Measurements from ENCODE around the gene ALDH3B2.
"Not testable (repeated sequence)": the region's sequence is repeated elsewhere in the genome, so short reads cannot be mapped to it uniquely, and the experiment has no call there.

Gene ALDH3B2

GRCh38 chr11:67628710-67629385, 45.6 kb downstream of the ALDH3B2 start:
- no peak overlapping the region for H3K4me3 ChIP-seq (ENCODE audit: low read length)
- no peak for DNase-seq (ENCODE audit: low read depth)
- TF ChIP-seq CTCF (conservative IDR thresholded peaks at IDR 0.05; ENCODE audit: low read length) = no peak; the same call in 1 of the 2 replicates

- no peak for TF ChIP-seq CTCF (conservative IDR thresholded peaks at IDR 0.05; ENCODE audit: low read length)
- no peak for DNase-seq (ENCODE audit: low read depth)
- no peak overlapping the region for H3K4me3 ChIP-seq (ENCODE audit: low read length)
Observed at GRCh38 chr11:67627812-67628624, 46.4 kb downstream of the ALDH3B2 start.

GRCh38 chr11:67627441-67627811, 47.0 kb downstream of the ALDH3B2 start:
- no peak for TF ChIP-seq CTCF (conservative IDR thresholded peaks at IDR 0.05; ENCODE audit: low read length)
- no peak overlapping the region for H3K4me3 ChIP-seq (ENCODE audit: low read length)
- DNase-seq (ENCODE audit: low read depth) = no peak

- TF ChIP-seq CTCF (conservative IDR thresholded peaks at IDR 0.05; ENCODE audit: low read length) = no peak
- H3K4me3 ChIP-seq (ENCODE audit: low read length) = no peak overlapping the region
- no peak for DNase-seq (ENCODE audit: low read depth)
Observed at GRCh38 chr11:67626970-67627369, 47.5 kb downstream of the ALDH3B2 start.

GRCh38 chr11:67626131-67626833, 48.1 kb downstream of the ALDH3B2 start:
- H3K4me3 ChIP-seq (ENCODE audit: low read length); DNase-seq (ENCODE audit: low read depth): not testable (repeated sequence)

DNA sequence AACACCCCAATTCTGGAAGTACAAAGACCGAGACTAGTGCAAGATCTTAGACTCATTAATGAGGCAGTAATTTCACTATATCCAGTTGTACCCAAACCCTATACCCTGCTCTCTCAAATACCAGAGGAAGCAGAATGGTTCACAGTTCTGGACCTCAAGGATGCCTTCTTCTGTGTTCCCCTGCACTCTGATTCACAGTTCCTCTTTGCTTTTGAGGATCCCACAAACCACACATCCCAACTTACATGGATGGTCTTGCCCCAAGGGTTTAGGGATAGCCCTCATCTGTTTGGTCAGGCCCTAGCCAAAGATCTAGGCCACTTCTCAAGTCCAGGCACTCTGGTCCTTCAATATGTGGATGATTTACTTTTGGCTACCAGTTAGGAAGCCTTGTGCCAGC, 50.6 kb downstream of the ALDH3B2 start:
- not testable (repeated sequence) for H3K4me3 ChIP-seq (ENCODE audit: low read length); DNase-seq (ENCODE audit: low read depth)

- not testable (repeated sequence) for DNase-seq (ENCODE audit: low read depth); H3K4me3 ChIP-seq (ENCODE audit: low read length)
Observed at GRCh38 chr11:67622905-67623304, 51.5 kb downstream of the ALDH3B2 start.

DNA sequence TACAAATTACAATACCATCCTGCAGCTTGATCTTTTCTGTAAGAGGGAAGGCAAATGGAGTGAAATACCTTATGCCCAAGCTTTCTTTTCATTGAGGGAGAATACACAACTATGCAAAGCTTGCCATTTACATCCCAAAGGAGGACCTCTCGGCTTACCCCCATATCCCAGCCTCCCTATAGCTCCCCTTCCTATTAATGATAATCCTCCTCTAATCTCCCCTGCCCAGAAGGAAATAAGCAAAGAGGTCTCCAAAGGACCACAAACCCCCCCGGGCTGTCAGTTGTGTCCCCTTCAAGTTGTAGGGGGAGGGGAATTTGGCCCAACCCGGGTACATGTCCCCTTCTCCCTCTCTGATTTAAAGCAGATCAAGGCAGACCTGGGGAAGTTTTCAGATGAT, 52.5 kb downstream of the ALDH3B2 start:
- not testable (repeated sequence) for DNase-seq (ENCODE audit: low read depth); H3K4me3 ChIP-seq (ENCODE audit: low read length)

DNA sequence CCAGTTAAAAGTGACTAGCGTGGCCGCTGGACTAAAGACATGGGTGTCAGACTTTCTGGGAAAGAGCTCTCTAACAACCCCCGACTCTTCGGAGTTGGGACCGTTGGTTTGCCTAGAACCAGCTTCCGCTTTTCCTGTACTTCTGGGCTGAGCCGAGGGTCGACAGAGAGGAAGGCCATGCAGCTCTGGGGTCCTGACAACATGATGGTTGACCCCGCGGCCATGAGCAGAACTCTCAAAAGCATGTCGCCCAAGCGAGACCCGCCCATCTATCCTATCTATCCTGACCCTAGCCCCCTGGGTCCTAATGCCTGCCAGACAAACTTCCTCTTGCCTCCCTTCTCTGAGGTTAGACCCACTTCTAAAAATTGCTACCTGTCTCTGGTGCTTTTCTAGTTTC, 53.8 kb downstream of the ALDH3B2 start:
- not testable (repeated sequence) for H3K4me3 ChIP-seq (ENCODE audit: low read length); DNase-seq (ENCODE audit: low read depth)

- H3K4me3 ChIP-seq (ENCODE audit: low read length); DNase-seq (ENCODE audit: low read depth): not testable (repeated sequence)
Observed at GRCh38 chr11:67619683-67620618, 54.5 kb downstream of the ALDH3B2 start.

DNA sequence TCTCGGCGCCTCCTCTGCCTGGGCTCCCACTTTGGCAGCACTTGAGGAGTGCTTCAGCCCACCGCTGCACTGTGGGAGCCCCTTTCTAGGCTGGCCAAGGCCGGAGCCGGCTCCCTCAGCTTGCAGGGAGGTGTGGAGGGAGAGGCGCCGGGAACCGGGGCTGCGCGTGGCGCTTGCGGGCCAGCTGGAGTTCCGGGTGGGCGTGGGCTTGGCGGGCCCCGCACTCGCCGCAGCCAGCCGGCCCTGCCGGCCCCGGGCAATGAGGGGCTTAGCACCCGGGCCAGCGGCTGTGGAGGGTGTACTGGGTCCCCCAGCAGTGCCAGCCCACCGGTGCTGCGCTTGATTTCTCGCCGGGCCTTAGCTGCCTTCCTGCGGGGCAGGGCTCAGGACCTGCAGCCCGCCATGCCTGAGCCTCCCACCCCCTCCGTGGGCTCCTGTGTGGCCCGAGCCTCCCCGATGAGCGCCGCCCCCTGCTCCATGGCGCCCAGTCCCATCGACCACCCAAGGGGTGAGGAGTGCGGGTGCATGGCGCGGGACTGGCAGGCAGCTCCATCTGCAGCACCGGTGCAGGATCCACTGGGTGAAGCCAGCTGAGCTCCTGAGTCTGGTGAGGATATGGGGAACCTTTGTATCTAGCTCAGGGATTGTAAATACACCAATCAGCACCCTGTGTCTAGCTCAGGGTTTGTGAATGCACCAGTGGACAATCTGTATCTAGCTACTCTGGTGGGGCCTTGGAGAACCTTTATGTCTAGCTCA, 55.3 kb downstream of the ALDH3B2 start:
- not testable (repeated sequence) for DNase-seq (ENCODE audit: low read depth); H3K4me3 ChIP-seq (ENCODE audit: low read length)
